ENCODE data around the gene CSF1.

The CSF1 gene

DNA sequence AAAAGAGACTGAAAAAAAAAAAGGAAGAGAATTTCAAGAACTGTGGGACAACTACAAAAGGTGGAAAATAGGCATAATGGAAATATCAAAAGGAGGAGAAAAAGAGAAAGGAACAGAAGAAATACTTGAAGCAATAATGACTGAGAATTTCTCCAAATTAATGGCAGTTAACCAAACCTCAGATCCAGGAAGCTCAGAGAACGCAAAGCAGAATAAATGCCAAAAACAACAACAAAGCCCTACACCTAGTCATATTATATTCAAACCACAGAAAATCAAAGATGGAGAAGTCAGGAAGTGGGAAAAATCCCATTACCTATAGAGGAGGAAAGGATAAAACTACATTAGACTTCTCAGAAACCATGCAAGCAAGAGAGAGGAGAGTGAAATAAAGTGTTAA lies 53.2 kb downstream of the CSF1 start:
- Histone ChIP-seq H4K20me1 (ENCODE audit: insufficient read depth, low read length) (no peaks in the 10 kb centered on the region), H3K79me2 (ENCODE audit: low read length) (no peaks in the 10 kb centered on the region), H3K27ac (ENCODE audit: low read length) (no peak overlapping the region), H3K4me3 (ENCODE audit: low read length) (no peak overlapping the region), H3K36me3 (replicated peaks; ENCODE audit: low read depth, low read length) (no peaks in the 10 kb centered on the region), H3K4me1 (ENCODE audit: low read length) (no peaks in the 10 kb centered on the region), H3K9me3 (ENCODE audit: insufficient read depth, low read length) (no peaks in the 10 kb centered on the region), H3K4me2 (ENCODE audit: low read length) (no peak overlapping the region), H3K27me3 (ENCODE audit: low read depth, low read length) (no peaks in the 10 kb centered on the region), H3K9ac (ENCODE audit: low read length) (no peak overlapping the region), H2AFZ (ENCODE audit: low read depth, low read length) (no peak overlapping the region)
- TF ChIP-seq, protein P1, sequence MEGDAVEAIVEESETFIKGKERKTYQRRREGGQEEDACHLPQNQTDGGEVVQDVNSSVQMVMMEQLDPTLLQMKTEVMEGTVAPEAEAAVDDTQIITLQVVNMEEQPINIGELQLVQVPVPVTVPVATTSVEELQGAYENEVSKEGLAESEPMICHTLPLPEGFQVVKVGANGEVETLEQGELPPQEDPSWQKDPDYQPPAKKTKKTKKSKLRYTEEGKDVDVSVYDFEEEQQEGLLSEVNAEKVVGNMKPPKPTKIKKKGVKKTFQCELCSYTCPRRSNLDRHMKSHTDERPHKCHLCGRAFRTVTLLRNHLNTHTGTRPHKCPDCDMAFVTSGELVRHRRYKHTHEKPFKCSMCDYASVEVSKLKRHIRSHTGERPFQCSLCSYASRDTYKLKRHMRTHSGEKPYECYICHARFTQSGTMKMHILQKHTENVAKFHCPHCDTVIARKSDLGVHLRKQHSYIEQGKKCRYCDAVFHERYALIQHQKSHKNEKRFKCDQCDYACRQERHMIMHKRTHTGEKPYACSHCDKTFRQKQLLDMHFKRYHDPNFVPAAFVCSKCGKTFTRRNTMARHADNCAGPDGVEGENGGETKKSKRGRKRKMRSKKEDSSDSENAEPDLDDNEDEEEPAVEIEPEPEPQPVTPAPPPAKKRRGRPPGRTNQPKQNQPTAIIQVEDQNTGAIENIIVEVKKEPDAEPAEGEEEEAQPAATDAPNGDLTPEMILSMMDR (IDR thresholded peaks at IDR 0.05; ENCODE audit: low read depth, low read length): no peak
- no peak for TF ChIP-seq EZH2phosphoT487 (IDR thresholded peaks at IDR 0.05; ENCODE audit: low read depth)

DNA sequence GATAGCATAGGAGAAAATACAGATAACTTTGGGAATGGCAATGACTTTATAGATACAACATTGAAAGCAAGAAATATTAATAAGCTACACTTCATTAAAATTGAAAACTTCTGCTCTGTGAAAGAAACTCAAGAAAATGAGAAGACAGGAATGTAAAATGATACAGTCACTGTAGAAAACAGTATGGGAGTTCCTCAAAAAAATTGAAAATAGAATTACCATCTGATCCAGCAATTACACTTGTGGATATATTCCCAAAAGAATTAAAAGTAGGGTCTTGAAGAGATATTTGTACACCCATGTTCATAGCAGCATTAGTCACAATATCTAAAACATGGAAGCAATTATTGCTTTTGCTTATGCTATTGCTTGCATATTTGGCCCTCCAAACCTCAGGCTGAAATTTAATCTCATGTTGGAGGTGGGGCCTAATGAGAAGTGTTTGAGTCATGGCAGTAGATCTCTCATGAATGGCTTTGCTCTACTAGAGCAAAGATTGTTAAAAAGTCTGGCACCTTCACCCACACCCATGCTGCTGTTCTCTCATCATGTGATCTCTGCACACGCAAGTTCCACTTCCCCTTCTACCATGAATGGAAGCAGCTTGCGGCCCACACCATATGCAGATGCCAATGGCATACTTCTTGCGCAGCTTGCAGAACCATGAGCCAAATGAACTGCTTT lies 58.6 kb downstream of the CSF1 start:
- no peaks in the 10 kb centered on the region for H3K79me2 ChIP-seq (ENCODE audit: low read length)
- H4K20me1 ChIP-seq (ENCODE audit: insufficient read depth, low read length): no peaks in the 10 kb centered on the region
- no peak overlapping the region for H3K4me3 ChIP-seq (ENCODE audit: low read length)
- H3K4me2 ChIP-seq (ENCODE audit: low read length): no peak overlapping the region
- no peaks in the 10 kb centered on the region for H3K36me3 ChIP-seq (replicated peaks; ENCODE audit: low read depth, low read length)
- H3K9me3 ChIP-seq (ENCODE audit: insufficient read depth, low read length): no peaks in the 10 kb centered on the region
- no peak overlapping the region for H3K27ac ChIP-seq (ENCODE audit: low read length)
- TF ChIP-seq, protein P1 (IDR thresholded peaks at IDR 0.05; ENCODE audit: low read depth, low read length): no peak
- no peak for TF ChIP-seq EZH2phosphoT487 (IDR thresholded peaks at IDR 0.05; ENCODE audit: low read depth)
- peaks cover 10% of the 10 kb centered on the region for H3K4me1 ChIP-seq (ENCODE audit: low read length)
- H3K27me3 ChIP-seq (ENCODE audit: low read depth, low read length): no peaks in the 10 kb centered on the region
- no peak overlapping the region for H3K9ac ChIP-seq (ENCODE audit: low read length)
- H2AFZ ChIP-seq (ENCODE audit: low read depth, low read length): 0 out of 2 replicates have a peak overlapping the region, but pooled peaks have one; percentile 15

DNA sequence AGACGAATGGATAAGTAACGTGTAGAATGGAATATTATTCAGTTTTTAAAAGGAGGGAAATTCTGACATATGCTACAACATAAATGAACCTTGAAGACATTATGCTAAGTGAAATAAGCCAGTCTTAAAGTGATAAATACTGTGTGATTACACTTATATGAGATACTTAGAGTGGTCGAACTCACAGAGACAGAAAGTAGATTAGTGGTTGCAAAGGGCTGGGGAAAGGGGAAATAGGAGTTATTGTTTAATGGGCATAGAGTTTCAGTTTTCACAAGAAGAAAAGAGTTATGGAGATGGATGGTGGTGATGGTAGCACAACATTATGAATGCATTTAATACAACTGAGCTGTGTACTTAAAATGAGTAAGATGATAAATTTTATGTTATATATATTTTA lies 59.3 kb downstream of the CSF1 start:
- no peaks in the 10 kb centered on the region for H3K9me3 ChIP-seq (ENCODE audit: insufficient read depth, low read length)
- no peak overlapping the region for H2AFZ ChIP-seq (ENCODE audit: low read depth, low read length)
- no peak overlapping the region for H3K4me3 ChIP-seq (ENCODE audit: low read length)
- peaks cover 10% of the 10 kb centered on the region for H3K4me1 ChIP-seq (ENCODE audit: low read length)
- H3K27me3 ChIP-seq (ENCODE audit: low read depth, low read length): no peaks in the 10 kb centered on the region
- H3K27ac ChIP-seq (ENCODE audit: low read length): no peak overlapping the region
- H3K79me2 ChIP-seq (ENCODE audit: low read length): no peaks in the 10 kb centered on the region
- TF ChIP-seq, protein P1 (IDR thresholded peaks at IDR 0.05; ENCODE audit: low read depth, low read length): no peak
- no peak for TF ChIP-seq EZH2phosphoT487 (IDR thresholded peaks at IDR 0.05; ENCODE audit: low read depth)
- no peak overlapping the region for H3K9ac ChIP-seq (ENCODE audit: low read length)
- no peaks in the 10 kb centered on the region for H3K36me3 ChIP-seq (replicated peaks; ENCODE audit: low read depth, low read length)
- H3K4me2 ChIP-seq (ENCODE audit: low read length): no peak overlapping the region
- no peaks in the 10 kb centered on the region for H4K20me1 ChIP-seq (ENCODE audit: insufficient read depth, low read length)

DNA sequence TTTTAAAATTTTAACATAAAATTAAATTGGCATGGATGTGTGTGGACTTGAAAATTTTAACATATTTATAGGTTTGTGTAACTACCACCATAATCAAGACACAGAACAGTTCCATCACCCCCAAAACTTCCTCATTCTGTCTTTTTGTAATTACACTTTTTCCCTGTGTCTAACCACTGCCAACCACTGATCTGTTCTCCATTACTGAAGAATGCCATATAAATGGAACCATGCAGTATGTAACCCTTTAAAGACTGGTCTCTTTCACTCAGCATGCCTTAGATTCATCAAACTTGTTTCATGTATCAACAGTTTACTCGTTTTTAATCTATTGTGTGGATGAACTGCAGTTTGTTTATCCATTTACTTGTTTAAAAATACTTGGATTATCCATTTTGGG lies 60.9 kb downstream of the CSF1 start:
- TF ChIP-seq EZH2phosphoT487 (IDR thresholded peaks at IDR 0.05; ENCODE audit: low read depth): no peak
- TF ChIP-seq, protein P1 (IDR thresholded peaks at IDR 0.05; ENCODE audit: low read depth, low read length): no peak
- H3K4me2 ChIP-seq (ENCODE audit: low read length): no peak overlapping the region
- H3K9ac ChIP-seq (ENCODE audit: low read length): no peak overlapping the region
- H3K9me3 ChIP-seq (ENCODE audit: insufficient read depth, low read length): no peaks in the 10 kb centered on the region
- peaks cover 10% of the 10 kb centered on the region for H3K4me1 ChIP-seq (ENCODE audit: low read length)
- H3K27ac ChIP-seq (ENCODE audit: low read length): no peak overlapping the region
- H3K4me3 ChIP-seq (ENCODE audit: low read length): no peak overlapping the region
- H2AFZ ChIP-seq (ENCODE audit: low read depth, low read length): no peak overlapping the region
- H3K27me3 ChIP-seq (ENCODE audit: low read depth, low read length): no peaks in the 10 kb centered on the region
- no peaks in the 10 kb centered on the region for H4K20me1 ChIP-seq (ENCODE audit: insufficient read depth, low read length)
- no peaks in the 10 kb centered on the region for H3K36me3 ChIP-seq (replicated peaks; ENCODE audit: low read depth, low read length)
- no peaks in the 10 kb centered on the region for H3K79me2 ChIP-seq (ENCODE audit: low read length)
